ENCODE measurements around the gene ARL4C. TPM values are rescaled to one million over a fixed set of nuclear protein-coding genes. Genes with fewer than 3 reads are reported as not detected.
"Not testable (repeated sequence)": the region's sequence is repeated elsewhere in the genome, so short reads cannot be mapped to it uniquely, and the experiment has no call there.

ARL4C gene
- total RNA-seq, 1 experiment from 2014 or later = 42.6 TPM

DNA sequence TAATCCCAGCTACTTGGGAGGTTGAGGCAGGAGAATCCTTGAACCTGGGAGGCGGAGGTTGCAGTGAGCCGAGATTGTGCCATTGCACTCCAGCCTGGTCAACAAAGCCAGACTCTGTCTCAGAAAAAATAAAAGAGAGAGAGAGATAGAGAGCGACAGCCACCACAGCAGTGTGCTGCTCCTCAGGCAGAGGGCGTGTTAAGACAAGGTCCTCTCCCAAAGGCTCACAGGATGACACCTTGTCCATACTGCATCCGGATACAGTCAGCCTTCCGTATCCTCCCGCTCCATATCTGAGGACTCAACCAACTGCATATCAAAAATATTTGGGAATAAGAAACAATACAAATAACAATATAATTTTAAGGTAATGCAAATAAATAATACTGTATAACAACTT, 20.1 kb downstream of the ARL4C start:
- DNase-seq (ENCODE audit: low read depth) = no peak

DNA sequence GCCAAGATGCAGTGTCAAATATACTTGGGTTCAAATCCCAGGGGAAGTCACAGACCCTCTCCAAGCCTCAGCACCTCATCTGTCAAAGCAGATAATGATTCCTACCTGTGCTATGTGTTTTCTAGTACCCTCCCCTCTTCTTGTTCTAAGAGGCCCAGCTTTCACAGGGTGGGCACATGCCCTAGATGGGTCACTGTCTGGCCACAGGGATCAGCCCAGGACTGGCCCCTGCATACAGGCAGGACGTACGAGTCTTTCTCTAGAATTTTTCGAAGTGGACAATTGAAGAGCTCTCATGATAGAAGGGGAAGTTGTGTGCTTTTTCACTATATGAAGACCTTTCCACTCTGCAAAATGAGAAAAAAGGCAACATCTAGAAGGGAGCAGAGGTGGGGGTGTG, 22.2 kb downstream of the ARL4C start:
- no peak for DNase-seq (ENCODE audit: low read depth)

DNA sequence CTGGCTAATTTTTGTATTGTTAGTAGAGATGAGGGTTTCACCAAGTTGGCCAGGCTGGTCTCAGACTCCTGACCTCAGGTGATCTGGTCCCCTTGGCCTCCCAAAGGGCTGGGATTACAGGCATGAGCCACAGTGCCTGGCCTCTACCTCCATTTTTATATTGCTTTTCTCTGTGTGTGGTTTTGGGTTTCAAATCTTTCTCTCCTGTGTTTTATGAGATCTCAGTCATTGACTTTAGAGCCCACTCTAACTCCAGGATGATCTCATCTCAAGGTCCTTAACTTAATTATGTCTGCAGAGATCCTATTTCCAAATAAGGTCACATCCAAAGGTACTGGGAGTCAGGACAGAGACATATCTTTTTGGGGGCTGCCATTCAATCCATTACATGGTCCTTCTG, 24.7 kb downstream of the ARL4C start:
- DNase-seq (ENCODE audit: low read depth) = no peak

DNA sequence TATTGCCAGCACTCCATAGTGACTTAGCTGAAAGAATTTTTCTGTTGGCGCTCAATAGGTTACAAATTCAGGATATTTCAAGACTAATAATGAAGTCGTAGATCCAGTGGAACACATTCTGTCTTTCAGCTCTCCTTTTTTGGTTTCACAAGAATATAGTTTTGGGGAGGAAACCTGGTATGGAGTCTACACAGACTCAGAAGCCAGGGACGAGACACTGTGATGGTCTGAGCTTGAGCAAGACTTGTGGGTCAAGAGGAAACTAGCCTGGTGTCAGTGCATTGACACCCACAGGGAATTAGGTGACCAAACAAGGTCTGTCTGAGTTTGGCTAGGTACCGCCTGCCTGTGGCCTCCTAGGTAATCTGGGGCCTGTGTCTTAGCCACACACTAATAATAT, 26.9 kb downstream of the ARL4C start:
- DNase-seq (ENCODE audit: low read depth) = no peak

DNA sequence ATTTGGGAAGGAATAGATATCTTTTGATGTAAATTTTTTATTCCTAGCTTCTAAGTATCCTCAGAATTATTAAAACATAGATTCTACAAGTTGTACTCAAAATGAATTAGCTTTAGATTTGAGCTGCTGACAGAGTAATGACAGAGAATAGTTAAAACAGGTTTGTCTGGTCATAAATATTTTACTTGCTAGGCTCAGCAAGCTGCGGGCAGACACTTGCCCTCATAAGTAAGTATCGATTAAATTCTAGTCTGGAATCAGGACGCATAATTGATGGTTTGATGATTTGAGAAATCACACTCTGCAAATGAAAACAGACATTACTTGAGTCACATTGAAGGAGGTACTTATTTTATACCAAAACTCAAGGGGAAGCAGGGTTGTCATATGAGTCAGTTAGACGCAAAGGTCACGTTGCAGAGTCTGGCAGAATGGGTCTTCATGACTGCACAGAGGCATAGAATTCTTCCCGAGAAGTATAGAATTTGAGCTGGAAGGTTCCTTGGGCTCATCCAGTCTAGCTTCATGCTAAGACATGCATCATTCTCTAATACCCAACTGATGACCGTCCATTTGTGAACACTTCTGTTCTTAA, 27.5 kb downstream of the ARL4C start:
- no peak for DNase-seq (ENCODE audit: low read depth)

DNA sequence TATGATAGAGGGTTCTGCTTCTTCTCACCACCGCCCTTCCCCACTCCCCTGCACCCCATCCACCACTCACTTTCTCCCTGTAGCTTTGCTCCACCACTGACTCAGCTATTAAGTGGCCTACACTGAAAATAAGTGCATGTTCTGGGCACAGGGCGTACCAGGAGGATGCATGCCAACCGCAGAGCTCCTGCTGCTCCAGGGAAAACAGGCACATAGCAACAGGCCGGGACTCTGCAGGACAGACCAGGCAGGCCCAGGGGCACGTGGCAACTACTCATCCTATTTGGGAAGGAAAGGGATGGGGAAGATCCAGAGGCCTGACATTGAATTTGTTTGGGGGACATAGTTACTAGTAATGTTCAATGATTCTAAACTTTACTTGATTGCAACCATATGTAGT, 28.4 kb downstream of the ARL4C start:
- peak; percentile 41 for DNase-seq (ENCODE audit: low read depth)

DNA sequence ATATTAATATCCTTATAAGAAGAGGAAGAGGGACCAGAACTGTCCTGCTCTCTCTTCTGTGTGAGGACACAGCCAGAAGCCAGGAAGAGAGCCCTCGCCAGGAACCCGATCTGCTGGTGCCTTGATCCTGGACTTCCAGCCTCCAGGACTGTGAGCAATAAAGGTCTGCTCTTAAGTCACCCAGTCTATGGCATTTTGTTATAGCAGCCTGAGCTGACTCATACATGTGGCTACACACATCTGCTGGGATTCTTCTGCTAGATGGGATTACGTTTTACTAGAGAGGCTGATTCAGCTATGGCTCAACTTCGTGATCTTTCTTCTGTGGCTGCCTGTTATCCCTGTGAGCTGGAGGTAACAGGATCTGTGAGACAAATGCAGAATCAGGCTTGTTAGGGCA, 29.6 kb downstream of the ARL4C start:
- DNase-seq (ENCODE audit: low read depth) = peak; percentile 74

DNA sequence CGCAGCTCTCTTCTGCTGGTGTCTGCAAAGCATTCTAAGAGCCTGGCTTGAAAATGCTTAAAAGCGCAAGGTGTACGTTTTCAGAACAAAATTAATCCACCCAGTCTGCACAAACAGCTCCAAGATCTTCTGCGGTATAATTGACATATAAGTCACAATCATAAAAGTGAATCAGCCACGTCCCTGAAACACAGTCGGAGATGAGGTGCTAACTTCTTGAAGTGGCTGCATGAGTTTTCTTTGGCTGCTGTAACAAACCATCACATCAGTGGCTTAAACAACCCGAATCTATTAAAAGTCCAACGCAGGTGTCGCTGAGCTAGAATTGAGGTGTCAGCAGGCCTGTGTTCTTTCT, 32.6 kb downstream of the ARL4C start:
- DNase-seq (ENCODE audit: low read depth) = no peak

DNA sequence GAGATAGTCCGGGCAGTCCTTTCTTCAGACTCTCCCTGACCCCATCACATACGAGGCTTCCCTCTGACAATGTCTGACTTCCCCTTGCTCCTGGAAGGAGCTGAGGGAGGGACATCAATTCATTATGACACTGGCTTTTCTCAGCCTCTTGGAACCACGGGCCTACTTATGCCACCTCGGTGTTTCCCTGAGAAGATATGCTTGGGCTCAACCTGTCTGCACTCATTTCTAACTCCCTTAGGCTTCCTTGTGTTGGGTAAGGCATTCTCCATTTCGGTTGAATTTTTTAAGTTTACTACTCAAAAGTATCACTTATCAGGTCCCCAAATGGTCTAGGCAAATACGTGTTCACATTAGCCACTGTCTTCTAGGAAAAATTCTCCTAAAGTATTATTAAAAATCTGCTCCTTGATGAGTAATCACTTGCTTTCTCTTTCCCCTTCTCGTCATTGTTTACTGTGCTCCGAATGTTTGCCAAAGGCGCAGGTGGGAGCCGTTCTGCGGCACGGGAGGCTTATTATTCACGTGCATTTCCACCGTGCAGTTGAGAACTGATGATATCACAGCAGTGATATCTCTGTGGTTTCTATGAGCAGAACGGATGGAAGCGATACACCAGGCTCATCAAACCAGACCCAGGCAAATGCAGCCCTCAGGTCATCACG, 33.1 kb downstream of the ARL4C start:
- DNase-seq (ENCODE audit: low read depth) = peak; percentile 17

DNA sequence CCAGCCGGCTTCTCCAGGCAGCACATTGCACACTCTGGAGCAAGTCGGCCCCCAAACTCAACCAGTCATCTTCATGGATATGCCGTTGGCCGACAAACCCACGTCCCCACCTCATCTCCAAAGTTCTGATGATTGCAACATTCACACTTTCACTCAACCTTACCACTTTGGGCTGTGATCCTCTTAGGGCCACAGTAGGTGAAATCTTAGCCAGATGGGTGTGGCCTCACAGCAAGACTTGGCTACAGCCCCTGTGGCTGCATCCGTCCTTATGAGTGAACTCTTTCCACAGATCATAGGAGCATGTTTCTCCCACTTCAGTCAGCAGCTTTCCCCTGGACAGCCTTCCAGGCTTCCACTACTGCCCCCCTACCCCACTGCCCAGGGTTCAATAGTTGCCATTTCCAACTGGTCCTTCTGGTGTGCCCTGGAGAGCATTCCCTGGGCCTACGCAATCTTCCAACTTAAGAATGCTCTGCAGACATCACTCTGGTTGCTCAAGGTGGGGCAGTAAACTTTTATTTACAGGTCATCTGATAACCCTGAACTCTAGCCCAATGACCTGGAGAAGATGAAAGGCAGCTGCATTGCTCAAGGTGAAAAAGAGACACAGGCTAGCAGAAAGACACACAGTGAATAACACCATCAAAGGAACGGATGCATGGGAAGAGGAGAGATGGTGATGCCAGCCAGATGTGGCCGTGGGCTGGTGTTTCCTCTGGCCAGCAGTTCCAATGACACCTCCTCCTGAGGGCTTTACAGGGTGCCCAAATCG, 34.5 kb downstream of the ARL4C start:
- no peak for DNase-seq (ENCODE audit: low read depth)

DNA sequence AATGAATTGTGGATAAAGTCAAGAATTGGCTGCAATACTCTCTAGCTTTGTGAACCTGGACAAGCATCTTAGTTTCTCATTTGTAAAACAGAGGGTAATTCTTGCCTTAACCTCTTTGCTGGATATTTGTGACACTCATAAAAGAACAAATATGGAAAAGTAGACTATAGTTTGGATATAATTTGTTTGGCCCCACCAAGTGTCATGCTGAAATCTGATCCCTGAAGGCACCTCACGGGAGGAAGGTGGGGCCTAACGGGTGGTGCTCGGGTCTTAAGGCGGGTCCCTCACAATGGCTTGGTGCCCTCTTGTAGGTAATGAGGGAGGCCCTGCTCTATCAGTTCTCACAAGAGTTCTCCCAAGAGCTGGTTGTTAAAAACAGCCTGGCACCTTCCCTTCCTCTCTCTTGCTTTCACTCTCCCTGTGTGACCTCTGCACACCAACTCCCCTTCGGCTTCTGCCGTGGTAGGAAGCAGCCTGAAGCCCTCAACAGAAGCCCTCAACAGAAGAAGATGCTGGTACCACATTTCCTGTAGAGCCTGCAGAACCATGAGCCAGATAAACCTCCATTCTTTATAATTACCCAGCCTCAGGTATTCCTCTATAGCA, 37.4 kb downstream of the ARL4C start:
- no peak for DNase-seq (ENCODE audit: low read depth)

DNA sequence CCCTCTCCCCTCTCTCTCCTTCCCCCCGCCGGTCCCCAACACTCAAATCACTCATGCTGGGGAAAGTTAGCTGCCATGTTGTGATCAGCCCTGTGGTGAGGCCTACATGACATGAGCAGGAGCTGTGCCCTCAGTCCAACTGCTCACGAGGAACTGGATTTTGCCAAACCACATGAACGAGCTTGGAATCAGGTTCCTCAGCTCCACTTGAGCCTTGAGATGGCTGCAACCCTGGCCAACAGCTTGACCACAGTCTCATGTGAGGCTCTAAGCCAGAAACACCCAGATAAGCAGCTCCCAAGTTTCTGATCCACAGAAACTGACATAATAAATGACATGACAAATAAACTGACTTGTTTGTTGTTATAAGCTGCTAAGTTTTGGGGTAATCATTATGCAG, 38.4 kb downstream of the ARL4C start:
- DNase-seq (ENCODE audit: low read depth) = no peak

DNA sequence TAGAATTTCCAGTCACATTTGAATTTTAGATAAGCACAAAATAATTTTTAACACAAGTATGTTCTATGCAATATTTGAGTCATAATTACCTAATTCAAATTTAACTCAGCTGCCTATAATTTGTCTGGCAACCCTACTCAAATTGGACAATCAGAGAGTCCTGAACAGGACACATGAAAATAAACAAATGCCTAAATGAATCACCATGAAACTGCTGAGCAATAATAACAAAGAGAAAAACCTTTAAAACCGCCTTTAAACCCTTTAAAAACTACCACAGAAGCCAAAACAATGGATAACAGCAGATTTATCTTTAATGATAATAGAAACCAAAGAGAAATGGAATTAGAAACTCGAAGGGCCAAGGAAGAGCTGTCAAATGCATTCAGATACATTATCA, 39.5 kb downstream of the ARL4C start:
- no peak for DNase-seq (ENCODE audit: low read depth)

DNA sequence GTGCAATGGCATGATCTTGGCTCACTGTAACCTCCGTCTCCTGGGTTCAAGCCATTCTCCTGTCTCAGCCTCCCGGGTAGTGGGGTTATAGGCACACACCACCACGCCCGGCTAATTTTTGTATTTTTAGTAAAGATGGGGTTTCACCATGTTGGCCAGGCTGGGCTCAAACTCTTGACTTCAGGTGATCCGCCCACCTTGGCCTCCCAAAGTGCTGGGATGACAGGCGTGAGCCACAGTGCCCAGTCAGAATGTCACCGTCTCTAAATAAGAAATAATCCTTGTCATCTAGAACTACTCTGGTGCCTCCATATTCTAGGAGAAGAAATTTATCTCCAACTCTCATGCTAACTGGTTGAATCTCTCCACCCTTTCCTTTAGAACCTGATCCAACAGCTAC, 41.6 kb downstream of the ARL4C start:
- not testable (repeated sequence) for DNase-seq (ENCODE audit: low read depth)

DNA sequence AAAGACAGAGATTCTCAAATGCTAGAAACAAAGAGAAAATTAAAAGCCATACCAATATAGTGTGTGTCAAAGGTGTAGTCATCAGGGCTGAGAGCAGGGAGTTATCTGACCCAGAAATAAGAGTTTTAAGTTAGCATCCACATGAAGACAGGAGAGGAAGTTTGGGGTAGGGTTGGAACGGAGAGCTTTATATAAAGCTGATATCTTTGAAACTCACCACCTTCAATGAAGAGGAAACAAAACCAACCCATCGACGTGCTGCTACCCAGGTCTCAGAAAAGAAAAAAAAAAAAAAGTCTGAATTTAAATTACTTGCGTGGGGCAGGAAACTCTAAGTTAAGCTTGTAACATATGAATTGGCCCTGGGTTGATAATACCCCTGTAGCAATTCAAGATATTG, 42.4 kb downstream of the ARL4C start:
- DNase-seq (ENCODE audit: low read depth) = no peak

DNA sequence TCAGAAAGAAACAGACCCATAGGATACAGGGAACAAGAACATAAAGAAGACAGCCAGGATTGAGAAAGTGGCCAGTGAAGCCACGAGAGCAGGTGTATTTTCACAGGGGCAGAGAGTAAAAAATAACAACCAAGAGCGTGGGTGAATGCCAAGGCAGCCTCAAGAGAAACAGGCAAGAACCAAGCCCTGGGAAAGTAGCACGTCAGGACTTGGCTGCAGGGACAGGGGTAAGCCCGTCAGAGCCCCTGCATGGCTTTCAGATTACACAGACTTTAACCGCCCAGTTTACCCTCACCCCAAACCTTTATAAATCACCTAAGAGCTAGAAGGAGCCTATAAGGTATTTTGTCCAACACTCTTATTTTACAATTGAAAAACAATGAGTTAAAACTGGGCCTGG, 43.7 kb downstream of the ARL4C start:
- no peak for DNase-seq (ENCODE audit: low read depth)

DNA sequence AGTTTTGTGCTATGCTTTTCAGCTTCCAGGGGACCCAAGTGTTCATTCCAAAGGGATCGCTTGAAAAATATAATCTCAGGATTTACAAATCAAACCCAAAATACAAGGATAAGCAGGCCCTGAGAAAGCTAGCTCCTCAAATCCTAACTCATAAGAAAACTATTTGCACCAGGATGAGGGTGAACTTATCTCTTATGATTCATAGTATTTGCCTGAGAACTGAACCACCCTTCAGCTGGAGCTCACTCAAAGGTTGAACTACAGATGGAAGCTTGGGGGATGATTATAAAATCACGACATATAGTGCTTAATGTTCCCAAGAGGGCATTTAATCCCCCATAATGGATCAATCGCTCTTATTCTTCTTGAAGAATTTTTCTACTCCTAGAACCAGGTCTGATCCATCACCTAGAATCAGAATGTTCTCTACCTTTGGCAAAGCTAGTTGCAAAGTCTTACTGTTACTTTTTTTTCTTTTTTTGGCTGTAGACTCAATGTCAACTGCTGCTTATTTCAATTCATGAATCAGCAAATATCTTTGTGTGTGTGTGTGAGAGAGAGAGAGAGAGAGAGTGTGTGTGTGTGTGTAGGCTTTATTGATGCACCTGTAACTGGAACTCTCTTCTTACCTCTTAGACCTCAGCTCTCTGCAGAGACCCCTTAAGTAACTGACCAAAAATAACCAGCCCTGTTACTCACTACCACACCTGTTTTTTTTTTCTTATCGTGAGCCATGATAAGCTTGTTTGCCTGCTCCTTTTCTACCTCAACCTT, 44.8 kb downstream of the ARL4C start:
- peak; percentile 80 for DNase-seq (ENCODE audit: low read depth)

DNA sequence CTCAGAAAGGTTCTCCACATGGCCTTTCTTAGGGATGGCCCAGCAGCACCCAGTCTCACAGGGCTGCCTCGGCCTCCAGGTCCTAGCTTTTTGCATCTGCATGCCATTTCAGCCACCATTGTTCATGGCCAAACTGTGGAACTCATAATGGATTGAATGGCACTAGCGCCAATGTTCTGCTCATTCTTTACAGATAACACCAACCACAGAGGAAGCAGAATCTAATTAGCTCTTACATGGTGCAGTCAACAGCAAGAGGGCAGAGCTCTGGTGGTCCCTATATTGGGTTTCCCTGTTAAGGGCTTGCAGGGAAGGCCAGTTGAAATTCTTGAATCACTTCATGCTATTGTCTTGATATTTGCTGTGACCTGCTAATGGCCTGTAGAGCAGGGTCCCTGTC, 45.6 kb downstream of the ARL4C start:
- no peak for DNase-seq (ENCODE audit: low read depth)

DNA sequence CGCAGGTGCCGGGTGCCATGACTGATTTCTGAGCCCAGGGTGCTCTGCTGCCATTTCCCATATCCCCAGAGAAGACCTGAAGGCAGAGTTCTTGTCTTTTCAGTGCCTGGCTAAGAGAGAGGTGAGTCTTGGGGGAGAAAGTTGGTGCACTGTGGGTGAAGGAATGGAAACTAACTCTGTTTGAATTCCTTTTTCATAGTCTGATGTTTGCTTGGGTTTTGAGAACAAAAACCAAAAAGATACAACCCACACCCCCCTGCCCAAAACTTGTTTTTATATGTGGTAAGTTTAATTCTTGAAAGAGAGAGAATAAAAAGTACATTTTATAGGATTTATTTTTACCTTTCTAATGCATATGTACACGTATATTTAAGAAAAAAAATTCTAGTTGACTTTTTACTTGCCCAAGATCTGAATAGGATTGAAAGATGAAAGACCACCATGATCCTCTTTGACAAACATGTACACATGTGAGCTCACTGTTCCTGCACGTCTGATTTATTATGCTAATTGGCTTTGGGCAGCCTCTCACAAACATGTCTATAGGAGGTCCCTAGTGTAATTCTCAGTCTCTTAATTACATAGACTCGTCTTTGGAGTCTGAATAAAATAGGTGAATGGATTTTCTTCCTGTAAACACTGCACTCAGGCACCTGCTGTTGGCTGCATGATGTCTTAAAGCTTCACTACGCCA, 46.3 kb downstream of the ARL4C start:
- DNase-seq (ENCODE audit: low read depth) = no peak

DNA sequence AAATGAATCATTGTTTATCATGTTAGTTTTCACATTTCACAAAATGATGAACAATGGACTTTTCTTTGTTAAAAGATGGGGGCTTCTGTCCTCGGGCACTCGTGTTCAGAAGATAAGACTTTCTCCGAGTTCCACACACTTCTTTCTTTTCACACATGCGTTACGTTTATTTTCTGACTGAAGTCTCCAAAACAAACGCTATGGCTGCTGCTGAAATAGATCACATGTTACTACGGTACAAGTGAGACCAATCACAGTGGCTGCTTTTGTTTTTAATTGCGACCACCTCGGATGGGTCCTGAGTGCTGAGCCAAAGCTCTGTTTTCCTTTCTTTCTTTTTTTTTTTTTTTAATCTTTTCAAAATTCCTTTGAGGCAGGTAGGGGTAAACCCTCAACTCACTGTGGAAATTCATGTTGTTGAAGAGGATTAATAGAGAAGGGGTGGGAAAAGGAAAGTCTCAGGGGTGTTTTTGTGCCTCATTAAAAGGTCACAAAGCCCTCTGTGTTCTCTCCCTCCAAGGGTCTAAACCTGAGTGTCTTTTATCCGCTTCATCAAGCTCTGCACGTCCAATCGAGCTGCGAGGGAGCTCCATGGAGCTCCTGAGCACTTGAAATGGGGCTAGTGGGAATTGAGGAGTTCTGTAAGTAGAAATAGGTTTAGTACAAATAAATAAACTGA, 48.2 kb downstream of the ARL4C start:
- no peak for DNase-seq (ENCODE audit: low read depth)

DNA sequence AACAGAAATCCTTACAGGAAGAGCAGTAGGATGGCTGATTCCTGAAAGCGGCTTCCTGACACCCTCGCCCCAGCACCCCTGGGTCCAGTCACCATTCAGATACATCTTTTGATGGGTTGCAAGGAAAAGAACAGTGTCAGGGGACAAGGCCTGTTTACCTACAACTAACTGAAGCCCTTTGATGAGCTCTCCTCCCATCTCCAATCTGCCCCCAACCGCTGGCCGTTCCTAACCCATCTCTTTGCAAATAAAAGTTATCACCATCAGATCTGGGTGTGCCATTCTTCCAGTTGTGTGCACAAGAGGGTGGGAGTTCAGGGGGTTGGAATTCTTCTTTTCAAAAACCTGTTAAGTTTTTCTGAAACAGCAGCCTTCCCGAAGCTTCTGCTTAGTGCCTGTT, 48.9 kb downstream of the ARL4C start:
- no peak for DNase-seq (ENCODE audit: low read depth)

Measured in Daoy (cell line).